GM21576 (cell line): ENCODE data around the gene ING3.
"Not testable (repeated sequence)": the region's sequence is repeated elsewhere in the genome, so short reads cannot be mapped to it uniquely, and the experiment has no call there.

Experiments
- ATAC-seq: cut with Tn5 transposase; IDR thresholded peaks from one replicate; pipeline ENCODE4 v1.9.1; 2021; ENCODE audit warnings: mild to moderate bottlenecking, moderate library complexity; ENCODE audit not compliant: unreplicated experiment

ING3 gene

DNA sequence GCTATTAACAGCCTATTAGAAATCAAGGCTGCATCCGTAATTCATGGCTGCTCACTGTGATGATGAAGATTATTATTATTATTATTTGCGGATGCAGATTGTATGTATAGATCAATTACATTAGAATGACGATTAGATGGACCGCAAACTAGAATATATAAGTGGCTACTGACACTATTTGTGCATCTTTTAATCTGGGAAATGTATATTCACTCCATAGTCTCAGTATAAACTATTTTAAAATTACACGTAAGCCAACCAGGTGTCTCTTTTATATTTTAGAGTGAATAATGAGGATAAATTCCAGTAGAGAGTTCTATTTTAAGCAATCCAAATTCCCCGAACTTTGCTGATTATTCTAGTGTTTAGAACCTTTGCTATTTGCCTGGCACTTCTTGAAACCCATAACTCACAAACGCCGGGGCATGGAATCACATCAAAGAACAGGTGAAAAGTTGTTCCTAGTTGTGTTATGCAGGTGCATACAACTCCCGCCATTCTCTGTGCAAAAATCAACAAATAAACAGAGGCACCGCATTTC lies 509 bp upstream of the ING3 start:
- no peak for ATAC-seq

DNA sequence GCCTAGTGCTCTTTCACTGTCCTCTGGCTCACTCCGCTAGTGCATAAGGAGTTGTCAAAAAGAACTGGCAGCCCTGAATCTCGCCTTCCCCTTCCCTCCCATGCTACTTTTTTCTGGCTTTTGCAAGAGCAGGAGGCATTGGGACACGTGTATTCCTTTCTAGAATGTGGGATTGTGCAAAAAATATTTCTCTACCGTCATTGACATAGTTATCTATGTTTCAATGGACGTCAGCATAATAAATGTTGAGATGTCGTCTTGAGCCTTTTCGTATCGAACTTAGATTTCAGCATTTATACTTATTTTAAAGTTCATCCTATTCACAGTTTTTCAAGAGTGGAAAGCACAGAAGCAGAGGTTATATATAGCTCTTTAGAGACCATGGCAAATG lies 727 bp downstream of the ING3 start:
- no peak for ATAC-seq

DNA sequence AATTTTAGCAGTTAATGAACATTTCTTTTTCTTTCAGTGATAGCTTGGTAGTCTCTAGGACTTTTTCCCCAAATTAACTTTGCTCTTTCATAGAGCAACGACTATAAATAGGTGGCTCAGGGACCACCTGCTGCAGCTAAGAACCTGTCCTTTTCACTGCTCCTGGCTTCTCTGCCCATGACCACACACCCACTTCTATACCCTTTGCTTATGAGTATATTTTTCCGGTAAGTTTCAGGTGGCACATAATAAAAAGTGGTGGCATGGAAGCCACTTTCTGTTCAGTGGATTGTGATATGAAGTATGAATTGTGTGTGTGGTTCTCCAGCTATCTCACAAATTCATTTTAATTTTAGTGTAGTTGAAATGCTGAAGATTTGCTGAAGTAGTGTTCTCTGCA lies 1.2 kb downstream of the ING3 start:
- ATAC-seq, result no peak

DNA sequence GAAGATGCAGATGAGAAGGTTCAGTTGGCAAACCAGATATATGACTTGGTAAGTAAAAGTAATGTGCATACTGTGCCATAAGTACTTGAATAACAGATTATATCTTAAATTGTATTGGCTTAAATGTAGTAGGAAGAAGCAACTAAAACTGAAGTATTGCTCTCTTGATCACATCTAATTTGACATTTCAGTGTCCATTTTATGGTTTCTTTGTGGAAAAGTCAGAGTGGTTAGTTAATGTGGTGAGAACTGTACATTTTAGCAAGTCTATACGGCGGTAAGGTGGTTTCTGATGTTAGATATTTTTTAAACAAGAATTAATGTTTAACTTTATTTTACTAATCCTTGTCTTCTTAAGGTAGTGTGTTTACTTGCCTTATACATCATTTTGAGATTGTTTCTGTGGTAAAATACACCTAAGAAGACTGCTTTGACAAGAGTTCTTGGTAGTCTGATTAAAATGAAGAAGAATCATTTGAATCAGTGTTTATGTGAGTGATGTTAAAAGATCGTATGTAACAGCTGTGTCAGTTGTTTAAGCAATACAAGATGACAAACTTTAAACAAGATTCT lies 5.1 kb downstream of the ING3 start:
- ATAC-seq, result no peak

DNA sequence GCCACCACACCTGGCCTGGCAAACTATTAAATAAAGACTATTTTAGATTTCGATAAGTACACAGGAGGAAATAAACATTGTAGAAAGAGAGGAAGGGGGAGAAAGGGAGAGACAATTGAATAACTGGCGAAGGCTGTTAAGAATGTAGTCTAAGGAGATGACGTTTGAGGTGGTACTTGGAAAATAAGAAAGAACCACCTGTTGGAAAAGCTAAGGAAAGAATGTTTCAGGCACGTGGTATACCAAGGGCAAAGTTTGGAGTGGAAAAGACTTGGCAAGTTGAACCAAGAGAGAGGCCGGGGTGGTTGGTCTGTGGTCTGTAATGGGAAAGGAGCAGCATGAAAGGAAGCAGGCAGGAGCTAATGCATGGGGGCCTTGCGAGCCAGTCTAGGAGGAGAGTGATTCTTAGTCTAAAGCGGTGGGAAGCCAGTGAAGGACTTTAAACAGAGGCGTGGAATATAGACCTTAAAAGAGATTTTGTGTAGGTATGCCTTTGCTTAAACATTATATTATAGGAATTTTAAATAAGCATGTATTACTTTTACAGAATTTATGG lies 9.4 kb downstream of the ING3 start:
- no peak for ATAC-seq

DNA sequence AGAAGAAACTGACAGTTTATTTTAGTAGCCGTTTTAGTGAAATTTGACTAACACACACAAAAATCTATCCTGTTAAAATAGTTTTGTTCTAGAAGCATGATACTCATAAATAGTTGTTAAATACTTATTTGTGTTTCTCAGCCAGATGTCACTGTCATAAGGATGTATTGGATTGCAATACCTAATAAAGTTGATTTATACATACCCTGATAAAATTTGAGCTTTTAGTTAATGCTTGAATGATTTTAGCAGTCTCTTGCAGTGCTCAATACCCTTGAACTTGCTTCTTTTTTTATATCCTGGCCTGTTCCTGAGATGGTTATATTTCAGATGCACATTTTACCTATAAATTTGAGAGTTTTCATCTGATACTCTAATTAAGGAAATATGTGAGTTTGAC lies 10.1 kb downstream of the ING3 start:
- ATAC-seq, result no peak

DNA sequence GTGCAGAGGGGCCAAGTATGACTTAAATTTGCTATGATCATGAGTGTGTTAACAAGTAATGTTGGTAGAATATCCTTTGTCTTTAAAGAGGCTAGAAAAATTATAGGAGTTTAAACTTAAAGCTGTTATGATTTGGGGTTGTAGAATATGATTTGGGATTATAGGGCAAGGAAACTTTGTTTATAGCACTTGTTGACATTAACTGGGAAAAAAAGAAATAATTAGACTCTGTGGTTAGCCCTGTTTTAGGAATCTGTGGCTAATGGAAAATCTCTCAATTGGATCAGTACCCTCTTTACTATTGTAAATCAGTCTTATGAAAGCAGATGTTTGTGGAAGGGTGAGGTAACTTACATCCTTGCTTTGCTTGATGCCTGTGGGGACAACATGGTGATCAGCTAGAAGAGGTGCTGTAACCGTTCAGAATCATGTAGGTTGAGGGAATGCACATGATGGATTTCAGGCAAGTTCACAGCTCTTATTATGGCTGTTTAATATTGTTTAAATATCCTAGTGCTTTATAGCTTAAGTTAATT lies 11.1 kb downstream of the ING3 start:
- no peak for ATAC-seq

DNA sequence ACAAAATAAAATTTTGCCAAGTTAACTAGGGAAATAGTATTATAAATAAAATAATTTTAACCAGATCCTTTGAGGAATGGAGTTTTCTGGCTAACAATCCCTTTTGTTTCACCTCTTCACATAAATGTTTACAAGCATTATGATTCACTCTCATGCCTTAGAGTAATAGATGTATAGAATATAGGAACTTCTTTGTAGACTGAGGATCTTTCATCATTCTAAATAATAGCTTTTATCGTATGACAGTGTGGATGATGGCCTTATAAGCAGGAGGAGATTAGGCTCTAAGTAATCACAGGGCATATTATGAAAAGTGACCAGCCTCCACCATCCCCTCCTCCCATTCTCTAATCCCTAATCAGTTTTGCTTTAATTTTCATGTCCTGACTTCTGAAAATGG lies 13.5 kb downstream of the ING3 start:
- no peak for ATAC-seq

DNA sequence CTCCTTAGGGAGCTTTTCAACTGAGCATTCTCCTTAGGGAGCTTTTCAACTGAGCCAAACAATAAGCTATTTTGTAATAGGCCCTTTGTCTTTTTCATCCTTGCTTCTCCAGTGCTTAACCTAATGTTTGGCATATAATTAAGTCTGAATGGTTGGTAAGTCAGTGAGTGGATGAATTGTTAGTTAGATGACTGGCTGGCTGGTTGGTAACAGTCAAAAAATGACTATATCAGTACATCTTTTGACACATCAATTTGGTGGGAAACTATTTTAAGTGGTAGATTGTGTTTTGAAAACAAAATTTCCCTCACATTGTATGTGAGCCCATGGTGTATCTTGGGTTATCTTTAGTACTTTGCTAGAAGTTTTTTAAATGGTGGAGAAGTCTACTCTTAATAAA lies 16.4 kb downstream of the ING3 start:
- no peak for ATAC-seq

DNA sequence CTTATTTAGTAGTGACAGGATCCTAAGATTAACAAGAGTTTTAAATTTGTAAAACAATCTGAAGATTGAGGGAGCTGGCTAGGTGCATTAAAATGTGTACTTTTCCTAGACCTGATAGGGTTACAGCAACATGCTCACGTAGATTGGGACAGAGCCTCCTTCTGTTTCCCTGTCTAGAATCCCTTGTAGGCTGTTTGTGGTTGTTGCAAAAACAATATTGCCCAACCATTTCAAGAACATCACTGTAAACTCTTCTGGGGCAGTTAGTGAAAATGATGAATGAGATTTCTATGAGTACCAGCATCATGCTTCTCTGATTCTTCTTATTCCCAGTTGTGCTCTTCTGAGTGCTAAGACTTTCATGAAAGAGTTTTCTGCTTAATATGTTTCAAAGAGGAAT lies 23.3 kb downstream of the ING3 start:
- no peak for ATAC-seq

DNA sequence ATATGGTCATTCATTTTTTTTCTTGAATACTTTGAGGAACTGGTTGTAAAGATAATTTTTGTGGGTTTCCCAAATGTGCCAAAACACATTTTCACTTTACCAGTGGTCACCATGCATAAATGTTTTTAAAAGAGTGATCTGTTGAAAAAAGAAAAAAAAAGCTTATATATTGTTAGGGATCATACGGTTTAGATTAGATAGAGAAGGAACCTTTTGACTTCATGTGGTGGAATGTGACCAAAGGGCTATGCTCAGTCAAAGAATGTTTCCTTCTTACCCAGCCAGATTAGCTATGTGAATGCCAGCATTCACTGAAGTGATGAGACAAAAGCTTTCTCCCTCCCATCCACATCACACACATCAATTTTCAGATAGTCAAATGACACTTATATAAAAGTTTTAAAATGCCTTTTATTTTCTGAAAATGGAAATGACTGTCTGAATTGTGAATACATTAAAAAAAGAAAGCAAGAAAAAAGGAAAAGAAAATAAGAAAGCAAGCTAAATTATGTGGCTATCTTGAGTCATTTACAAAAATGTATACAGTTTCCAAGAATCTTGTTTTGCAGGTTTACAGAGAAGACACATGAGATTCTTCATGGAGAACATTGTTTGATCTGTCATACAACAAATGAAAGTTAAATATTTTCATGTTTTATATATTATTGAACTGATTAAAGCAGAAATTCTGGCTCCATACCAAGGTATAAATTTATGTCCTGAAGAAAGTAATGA lies 29.4 kb downstream of the ING3 start:
- no peak for ATAC-seq

DNA sequence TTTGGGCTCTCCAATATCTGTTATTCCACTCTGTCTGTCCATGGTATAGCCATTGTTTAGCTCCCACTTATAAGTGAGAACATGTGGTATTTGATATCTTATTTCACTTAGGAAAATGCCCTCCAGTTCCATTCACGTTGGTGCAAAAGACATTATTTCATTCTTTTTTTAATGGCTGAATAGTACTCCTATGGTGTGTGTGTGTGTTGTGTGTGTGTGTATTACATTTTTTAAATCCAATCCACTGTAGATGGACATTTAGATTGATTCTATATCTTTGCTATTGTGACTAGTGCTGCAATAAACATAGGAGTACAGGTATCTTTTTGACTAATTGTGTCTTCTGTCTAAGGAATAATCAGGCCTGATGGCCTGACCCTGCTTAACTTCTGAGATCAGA lies 30.5 kb downstream of the ING3 start:
- ATAC-seq, result no peak

DNA sequence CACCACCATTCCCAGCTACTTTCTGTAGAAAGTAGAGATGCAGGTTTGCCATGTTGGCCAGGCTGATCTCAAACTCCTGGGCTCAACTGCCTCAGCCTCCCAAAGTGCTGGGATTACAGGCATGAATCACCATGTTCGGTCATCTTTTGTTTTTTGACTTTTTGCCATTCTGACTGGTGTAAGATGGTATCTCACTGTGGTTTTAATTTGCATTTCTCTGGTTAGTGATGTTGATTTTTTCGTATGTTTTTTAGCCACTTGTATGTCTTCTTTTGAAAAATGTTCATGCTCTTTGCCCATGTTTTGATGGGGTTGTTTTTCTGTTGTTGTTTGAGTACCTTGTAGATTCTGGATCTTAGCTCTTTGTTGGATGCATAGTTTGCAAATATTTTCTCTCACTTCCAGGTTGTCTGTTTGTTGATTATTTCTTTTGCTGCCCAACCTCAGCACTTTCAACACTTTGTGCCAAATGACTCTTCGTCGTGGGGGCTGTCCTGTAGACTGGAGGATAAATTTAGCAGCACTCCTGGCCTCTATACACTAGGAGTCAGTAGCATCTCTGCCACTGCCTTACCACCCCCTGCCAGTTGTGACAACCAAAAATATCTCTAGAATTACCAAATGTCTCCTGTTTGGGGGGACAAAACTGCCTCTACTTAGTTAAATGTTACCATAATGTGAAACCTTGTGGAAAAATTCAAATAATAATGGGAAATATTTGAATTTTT lies 31.5 kb downstream of the ING3 start:
- no peak for ATAC-seq

DNA sequence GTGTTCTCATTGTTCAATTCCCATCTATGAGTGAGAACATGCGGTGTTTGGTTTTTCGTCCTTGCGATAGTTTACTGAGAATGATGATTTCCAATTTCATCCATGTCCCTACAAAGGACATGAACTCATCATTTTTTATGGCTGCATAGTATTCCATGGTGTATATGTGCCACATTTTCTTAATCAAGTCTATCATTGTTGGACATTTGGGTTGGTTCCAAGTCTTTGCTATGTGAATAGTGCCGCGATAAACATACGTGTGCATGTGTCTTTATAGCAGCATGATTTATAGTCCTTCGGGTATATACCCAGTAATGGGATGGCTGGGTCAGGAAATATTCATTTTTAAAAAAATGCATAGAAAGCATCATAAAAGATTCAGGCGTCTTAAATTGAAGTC lies 33.0 kb downstream of the ING3 start:
- ATAC-seq, result not testable (repeated sequence)

DNA sequence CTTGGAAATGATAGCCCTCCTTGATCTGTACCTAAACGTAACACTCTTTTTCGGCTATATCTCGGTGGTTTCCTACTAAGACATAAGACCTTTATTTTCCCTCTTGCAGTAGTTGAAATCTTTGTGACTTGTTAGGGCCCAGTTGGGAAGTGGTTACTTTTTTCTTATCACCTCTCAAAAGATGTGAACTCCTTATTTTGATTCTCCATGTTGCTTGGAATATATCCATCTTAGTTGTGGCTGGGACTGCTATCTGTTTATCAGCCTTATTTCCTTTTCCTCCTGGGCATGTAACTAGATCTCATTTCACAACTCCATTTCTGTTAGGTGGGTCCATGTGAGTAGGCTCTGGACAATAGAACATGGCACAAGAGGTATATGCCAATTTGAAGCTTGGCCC lies 33.8 kb downstream of the ING3 start:
- no peak for ATAC-seq

DNA sequence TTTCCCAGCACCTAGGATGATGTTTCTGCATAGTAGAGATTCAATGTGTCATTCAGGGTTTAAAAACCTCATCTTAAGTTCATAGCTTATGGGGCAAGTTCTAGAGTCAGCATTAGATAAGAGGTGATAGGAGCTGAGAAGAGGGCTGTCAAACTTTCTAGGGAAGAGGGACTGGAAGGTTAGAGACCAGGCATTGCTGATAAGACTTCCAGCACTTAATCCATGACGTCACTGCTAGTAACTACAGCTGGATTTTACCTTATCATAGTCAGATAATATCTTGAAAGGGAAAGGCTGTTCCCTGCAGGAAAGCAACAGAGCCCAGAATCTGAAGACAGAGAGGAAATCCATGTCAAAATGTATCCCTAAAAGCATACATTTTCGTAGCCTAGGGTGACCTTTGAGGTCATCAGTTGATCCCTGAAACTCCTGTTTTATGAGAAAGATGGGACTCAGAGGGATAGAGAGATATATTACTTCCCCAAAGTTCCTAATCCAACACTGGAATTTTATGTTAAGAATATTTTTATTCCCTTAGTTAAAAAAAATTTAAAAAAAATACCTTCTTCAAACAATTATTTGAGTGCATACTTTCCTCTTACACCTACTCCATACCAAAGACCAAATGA lies 34.7 kb downstream of the ING3 start:
- ATAC-seq, result no peak

DNA sequence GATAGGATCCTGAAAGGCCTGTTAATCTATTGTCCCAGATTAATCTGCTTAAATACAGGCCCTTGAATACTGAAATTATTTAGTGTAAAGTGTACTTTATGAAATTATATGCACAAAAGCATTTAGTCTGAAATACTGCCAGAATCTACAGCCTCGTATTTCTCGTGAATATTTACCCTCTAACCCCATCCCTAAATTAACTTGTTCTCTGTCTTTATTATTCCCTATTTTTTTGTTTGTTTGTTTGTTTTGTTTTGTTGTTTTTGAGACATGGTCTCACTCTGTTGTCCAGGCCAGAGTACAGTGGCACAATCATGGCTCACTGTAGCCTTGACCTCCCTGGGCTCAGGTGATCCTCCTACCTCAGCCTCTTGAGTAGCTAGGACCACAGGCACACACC lies 35.3 kb downstream of the ING3 start:
- no peak for ATAC-seq

DNA sequence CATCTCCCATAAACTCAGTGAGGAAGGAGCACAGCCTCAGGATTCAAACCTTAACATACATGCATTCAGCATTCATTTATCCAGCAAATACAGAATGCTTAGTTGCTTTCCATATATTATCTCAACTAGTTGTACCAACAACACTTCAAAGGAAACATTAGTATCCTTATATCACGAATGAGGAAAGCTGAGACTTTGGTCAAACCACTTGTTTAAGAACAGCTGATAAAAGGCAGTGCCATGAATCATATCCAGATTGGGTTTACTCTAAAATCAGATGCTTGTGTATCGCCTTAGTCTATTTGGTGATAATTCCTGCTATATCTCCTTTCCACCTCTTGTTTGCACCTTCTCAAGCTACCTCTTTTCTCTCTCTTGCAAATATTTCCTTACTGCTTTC lies 36.1 kb downstream of the ING3 start:
- no peak for ATAC-seq

DNA sequence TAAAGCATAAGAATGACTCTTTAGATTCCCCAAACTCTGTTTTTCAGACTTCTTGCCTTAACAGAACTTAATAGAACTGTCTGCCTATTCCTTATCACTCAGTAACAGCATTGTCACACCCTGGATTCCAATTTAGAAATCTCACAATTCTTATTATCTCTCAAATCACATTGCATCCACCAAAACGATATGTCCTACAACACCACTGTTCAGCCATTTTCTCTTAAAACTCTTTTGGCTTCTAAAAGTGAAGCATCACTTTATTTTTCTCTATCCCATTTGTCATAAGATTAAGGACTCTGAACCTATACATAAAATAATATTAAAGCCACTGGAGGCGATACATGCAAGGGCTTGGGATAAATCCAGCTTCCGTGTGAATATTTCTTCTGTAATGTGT lies 36.7 kb downstream of the ING3 start:
- ATAC-seq, result no peak

DNA sequence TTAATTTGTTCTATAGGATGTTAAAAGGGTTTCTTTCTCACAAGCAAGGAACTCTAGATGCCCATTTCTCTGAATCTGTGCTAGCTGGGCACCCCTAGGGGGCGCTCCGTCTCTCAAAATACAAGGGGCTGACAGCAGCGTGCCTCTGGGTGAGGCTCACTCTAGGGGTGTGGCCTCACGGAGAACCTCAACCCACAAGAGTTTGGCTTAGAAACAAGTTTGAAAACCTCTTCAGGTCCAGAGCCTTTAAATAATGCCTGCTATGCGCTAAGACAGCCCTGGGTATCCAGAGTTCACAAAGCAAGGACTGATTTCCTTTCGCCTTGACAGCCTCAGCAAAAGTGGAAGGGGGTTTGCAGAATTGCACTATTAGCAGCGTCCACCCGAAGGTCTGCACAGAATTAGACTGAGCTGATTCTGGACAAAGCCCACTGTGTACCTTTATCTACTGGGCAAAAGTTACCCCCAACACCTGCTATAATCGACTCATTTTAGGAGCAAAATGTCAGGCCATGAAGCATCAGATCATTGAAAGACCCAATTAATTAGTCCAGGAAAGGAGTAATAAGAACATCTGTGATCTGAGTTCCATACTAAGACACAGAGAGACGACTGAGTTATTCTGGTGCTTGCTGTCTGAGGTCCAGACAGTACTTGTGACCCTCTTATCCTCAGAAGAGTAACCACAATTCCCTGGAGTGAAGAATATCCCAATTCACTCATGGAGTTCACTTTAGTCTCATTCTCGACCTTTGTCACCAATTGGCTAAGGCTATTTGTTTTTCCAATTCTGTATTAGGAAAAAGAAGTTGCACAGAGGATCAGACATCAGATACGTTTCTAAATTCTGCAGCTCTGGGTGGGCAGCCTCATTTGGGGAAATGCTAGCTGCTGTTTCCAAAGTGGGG lies 37.4 kb downstream of the ING3 start:
- peak; percentile 95 for ATAC-seq
